ENCODE measurements around the gene TSC2.
A peak's percentile ranks its signal among the peaks of the same experiment; 100 is the strongest.

Gene TSC2

DNA sequence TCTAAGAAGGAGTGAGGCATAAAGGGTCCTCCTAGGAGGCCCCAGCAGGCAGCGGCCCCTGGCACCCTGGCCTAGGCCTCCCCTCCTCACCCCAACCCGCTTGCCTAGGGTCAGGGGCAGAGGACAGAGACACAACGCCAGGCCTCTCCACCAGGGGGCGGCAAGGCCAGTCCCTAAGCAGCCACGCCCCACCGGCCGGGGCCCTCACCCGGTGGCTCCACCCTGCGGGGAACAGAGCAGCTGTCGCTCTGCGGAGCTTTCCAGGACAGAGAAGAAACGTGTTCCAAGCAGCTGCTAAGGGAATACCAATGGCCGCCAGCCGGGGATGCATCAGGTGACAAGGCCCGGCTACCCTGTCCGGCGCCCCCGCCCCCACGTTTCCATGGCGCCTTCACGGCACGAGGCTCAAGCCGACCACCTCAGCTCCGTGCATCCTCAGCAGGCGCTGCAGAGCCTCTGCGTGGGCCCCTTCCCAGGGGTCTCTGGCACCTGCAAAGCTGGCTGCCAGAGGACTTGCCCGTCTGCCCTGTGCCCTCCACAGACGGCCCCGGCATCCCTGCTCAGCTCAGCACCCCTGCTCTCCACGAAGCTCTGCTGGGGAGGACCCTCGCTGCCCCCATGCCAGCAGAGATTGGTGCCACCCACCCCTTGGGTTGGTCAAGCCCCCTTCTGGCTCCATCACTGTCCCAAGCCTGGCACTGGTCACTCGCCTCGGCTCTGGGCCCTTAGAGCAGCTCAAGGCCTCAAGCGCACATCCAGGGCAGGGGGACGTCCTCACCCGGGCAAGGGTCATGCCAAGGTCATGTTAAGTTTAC lies 43.8 kb upstream of the TSC2 start:
- H3K4me3 ChIP-seq (ENCODE audit: extremely low read depth, insufficient read depth, low read length, poor library complexity, severe bottlenecking), result no peak overlapping the region
- WGBS, 2 experiments (ENCODE audit: insufficient coverage in 2 of 2), result 30 to 34% methylated on average over 33 to 36 of the region's 36 CpGs

DNA sequence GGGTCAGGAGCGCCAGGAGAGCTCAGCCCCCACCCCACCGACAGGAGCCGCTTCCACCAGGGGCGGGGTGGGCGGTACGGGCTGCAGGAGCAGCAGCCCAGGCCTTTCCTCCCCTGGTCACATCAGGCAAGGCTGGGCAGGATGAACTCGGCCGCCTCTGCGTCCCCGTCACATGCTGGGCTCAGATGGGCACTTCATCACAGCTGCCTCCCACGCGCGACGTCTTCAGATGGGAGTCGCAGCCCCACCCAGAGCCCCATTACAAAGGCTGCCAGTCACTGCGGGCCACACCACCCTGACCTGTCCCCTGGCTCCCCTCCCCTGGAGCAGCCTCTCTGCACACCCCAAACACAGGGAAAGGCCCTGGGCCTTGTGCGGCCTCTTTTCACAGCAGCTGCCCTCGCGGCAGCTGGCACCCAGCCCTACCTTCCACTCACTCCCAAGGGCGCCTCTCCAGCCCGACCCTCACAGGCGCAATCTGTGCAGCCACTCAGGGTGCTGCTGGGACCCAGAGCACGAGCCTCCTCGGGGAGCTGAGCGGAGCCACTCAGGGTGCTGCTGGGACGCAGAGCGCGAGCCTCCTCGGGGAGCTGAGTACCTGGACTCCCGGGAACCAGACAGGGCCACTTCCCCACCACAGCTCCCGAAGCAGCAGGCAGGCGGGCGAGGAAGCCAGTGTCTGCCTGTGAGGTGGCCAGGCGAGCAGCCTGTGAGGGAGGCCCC lies 42.8 kb upstream of the TSC2 start:
- Histone ChIP-seq H3K9me3 (ENCODE audit: control insufficient read depth, low read length) (no peaks in the 10 kb centered on the region), H3K36me3 (ENCODE audit: control insufficient read depth, insufficient read depth, low read length) (peaks cover 66% of the 10 kb centered on the region), H3K27ac (ENCODE audit: low read depth, low read length, severe bottlenecking) (no peak overlapping the region), H3K4me1 (ENCODE audit: control insufficient read depth, insufficient read depth, low read length, poor library complexity, severe bottlenecking) (peaks cover 28% of the 10 kb centered on the region), H3K4me3 (ENCODE audit: extremely low read depth, insufficient read depth, low read length, poor library complexity, severe bottlenecking) (no peak overlapping the region)
- WGBS, 2 experiments (ENCODE audit: insufficient coverage in 2 of 2), result 92 to 94% methylated on average over 31 to 33 of the region's 34 CpGs

More for the DNA sequence above, 43.8 kb upstream of the TSC2 start:
- peak overlapping the region; percentile 57 for H3K27ac ChIP-seq (ENCODE audit: low read depth, low read length, severe bottlenecking)
- peaks cover 28% of the 10 kb centered on the region for H3K4me1 ChIP-seq (ENCODE audit: control insufficient read depth, insufficient read depth, low read length, poor library complexity, severe bottlenecking)
- no peaks in the 10 kb centered on the region for H3K9me3 ChIP-seq (ENCODE audit: control insufficient read depth, low read length)
- H3K36me3 ChIP-seq (ENCODE audit: control insufficient read depth, insufficient read depth, low read length), result peaks cover 75% of the 10 kb centered on the region

DNA sequence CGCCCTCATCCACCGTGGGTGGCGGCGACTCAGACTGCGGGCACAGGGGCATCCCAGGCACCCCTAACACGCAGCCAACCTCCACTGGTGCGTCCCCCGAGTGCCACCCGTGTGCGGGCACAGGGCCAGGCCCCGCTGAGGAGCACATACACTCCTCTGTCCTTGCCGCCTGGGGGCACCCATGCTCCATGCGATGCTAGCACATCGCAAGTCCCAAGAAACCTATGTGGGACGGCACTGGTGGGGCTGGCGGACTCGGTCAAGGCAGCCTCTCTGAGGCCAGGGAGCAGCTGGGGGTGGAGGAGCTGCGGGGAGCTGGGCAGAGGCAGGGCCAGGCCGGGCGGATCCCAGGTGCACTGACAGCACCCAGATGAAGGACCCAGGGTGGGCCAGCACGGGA lies 42.1 kb upstream of the TSC2 start:
- Histone ChIP-seq H3K4me3 (ENCODE audit: extremely low read depth, insufficient read depth, low read length, poor library complexity, severe bottlenecking) (no peak overlapping the region), H3K27ac (ENCODE audit: low read depth, low read length, severe bottlenecking) (no peak overlapping the region), H3K4me1 (ENCODE audit: control insufficient read depth, insufficient read depth, low read length, poor library complexity, severe bottlenecking) (peaks cover 34% of the 10 kb centered on the region), H3K36me3 (ENCODE audit: control insufficient read depth, insufficient read depth, low read length) (peaks cover 59% of the 10 kb centered on the region), H3K9me3 (ENCODE audit: control insufficient read depth, low read length) (no peaks in the 10 kb centered on the region)
- WGBS, 2 experiments (ENCODE audit: insufficient coverage in 2 of 2), result 90 to 93% methylated on average over 19 to 21 of the region's 21 CpGs

DNA sequence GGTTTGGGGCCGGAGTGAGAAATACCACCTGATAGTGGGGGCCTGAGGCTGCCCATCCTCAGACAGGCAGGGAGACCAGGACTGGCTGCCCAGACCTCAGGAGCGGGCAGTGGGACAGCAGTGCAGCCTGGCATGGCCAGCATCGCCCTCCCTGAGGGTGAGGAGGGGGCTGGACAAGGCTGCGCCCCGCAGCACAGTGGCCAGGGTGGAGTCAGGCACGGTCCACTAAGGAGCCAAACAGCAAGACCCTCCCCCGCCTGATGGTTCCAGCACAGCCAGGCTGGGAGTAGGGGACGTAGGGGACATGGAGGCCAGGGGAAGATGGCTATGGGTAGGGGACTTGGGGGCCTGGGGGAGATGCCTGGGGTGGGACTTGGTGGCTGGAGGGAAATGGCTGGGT lies 41.5 kb upstream of the TSC2 start:
- Histone ChIP-seq H3K36me3 (ENCODE audit: control insufficient read depth, insufficient read depth, low read length) (peaks cover 52% of the 10 kb centered on the region), H3K27ac (ENCODE audit: low read depth, low read length, severe bottlenecking) (no peak overlapping the region), H3K9me3 (ENCODE audit: control insufficient read depth, low read length) (no peaks in the 10 kb centered on the region), H3K4me1 (ENCODE audit: control insufficient read depth, insufficient read depth, low read length, poor library complexity, severe bottlenecking) (peaks cover 35% of the 10 kb centered on the region), H3K4me3 (ENCODE audit: extremely low read depth, insufficient read depth, low read length, poor library complexity, severe bottlenecking) (no peak overlapping the region)
- WGBS, 2 experiments (ENCODE audit: insufficient coverage in 2 of 2), result 91 to 95% methylated on average over 8 of the region's 8 CpGs

DNA sequence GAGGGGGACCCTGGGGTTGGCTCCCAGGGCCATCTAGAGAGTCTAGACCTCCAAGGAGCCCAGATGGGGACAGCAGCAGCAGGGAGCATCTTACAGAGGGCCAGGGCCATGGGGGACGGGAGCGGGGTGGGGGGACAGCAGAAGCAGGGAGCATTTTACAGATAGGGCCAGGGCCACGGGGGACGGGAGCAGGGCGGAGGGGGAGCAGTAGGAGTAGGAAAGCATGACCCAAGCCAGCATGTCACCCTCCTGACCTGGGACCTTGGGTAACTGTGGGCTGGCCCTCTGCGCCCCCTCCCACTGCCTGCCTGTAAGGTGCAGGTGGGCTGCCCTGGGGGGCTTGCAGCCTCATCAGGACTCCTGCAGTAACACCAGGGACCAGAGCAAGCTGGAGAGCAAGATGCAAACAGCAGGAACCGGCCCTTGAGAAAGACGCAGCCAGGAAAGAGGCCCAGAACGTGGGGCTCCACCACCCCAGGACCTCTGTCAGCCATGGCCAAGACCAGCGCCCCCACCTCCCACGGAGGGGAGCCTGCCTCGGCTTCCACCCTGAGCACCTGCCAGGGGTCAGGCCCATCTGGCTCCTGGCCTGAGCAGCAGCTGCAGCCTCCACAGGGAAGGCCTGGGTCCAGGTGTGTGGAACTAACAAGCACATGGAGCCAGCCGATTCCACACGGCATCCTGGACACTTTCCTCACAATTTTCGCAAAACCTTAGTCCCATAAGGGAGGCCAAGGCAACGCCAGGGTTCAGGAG lies 40.5 kb upstream of the TSC2 start:
- Histone ChIP-seq H3K9me3 (ENCODE audit: control insufficient read depth, low read length) (no peaks in the 10 kb centered on the region), H3K27ac (ENCODE audit: low read depth, low read length, severe bottlenecking) (no peak overlapping the region), H3K4me3 (ENCODE audit: extremely low read depth, insufficient read depth, low read length, poor library complexity, severe bottlenecking) (no peak overlapping the region), H3K4me1 (ENCODE audit: control insufficient read depth, insufficient read depth, low read length, poor library complexity, severe bottlenecking) (peaks cover 35% of the 10 kb centered on the region), H3K36me3 (ENCODE audit: control insufficient read depth, insufficient read depth, low read length) (peaks cover 43% of the 10 kb centered on the region)
- WGBS, 2 experiments (ENCODE audit: insufficient coverage in 2 of 2), result 95 to 96% methylated on average over 16 of the region's 16 CpGs

DNA sequence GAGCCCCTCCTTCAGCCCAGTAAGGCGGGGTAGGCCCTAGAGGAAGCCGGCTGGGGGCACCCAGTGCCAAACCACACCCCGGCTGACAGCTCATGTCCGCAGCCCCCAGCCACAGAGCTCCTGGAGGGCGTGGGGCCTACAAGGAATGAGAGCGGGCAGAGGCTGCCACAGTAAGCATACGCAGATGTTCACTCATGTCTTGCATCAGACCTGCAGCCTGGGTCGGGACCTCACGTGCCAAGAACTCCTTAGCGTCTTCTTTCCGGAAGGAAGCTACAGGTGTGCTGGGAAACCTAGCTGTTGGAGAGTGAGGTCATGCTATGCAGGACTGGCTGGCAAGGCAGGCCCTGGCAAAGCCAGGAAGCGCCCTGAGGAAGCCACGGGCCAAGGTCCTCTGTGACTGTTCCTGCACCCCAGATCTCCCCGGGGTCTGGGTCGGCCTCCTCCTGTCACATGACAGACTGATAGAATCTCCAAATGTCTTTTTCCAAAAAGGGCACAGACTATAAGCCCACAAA lies 39.7 kb upstream of the TSC2 start:
- Histone ChIP-seq H3K36me3 (ENCODE audit: control insufficient read depth, insufficient read depth, low read length) (peaks cover 35% of the 10 kb centered on the region), H3K9me3 (ENCODE audit: control insufficient read depth, low read length) (no peaks in the 10 kb centered on the region), H3K4me1 (ENCODE audit: control insufficient read depth, insufficient read depth, low read length, poor library complexity, severe bottlenecking) (peaks cover 35% of the 10 kb centered on the region), H3K4me3 (ENCODE audit: extremely low read depth, insufficient read depth, low read length, poor library complexity, severe bottlenecking) (peak overlapping the region; percentile 88), H3K27ac (ENCODE audit: low read depth, low read length, severe bottlenecking) (no peak overlapping the region)
- WGBS, 2 experiments (ENCODE audit: insufficient coverage in 2 of 2), result 90 to 96% methylated on average over 15 of the region's 15 CpGs

DNA sequence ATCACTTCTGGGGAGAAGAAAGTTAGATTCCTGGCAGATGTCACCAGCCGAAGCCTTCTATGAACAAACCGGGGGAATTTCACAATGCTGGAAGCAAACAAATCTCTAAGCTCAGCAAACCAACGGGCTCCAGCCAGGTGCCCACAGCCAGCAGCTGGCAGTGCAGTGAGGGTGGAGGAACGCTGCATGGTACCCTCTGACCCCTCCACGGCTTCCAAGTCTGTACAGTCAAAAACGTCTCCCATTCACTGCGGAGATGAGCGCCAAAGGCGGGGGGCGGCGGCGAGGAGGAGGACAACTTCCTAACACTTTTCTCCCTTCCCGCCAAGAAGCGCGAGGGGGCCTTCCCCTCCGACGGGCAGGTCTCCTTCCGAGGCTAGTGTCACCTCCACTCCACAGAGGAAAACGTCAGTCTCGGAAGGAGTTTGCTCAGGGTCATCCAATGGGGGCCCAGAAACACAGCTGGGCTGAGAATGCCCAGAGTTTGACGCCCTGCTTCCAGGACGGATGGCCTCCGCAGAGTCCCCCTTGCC lies 39.1 kb upstream of the TSC2 start:
- peak overlapping the region; percentile 88 for H3K4me3 ChIP-seq (ENCODE audit: extremely low read depth, insufficient read depth, low read length, poor library complexity, severe bottlenecking)
- 7 to 32% methylated on average over 11 to 21 of the region's 23 CpGs for WGBS, 2 experiments (ENCODE audit: insufficient coverage in 2 of 2)
- no peaks in the 10 kb centered on the region for H3K9me3 ChIP-seq (ENCODE audit: control insufficient read depth, low read length)
- peak overlapping the region; percentile 69 for H3K27ac ChIP-seq (ENCODE audit: low read depth, low read length, severe bottlenecking)
- H3K36me3 ChIP-seq (ENCODE audit: control insufficient read depth, insufficient read depth, low read length), result peaks cover 29% of the 10 kb centered on the region
- H3K4me1 ChIP-seq (ENCODE audit: control insufficient read depth, insufficient read depth, low read length, poor library complexity, severe bottlenecking), result peaks cover 35% of the 10 kb centered on the region

DNA sequence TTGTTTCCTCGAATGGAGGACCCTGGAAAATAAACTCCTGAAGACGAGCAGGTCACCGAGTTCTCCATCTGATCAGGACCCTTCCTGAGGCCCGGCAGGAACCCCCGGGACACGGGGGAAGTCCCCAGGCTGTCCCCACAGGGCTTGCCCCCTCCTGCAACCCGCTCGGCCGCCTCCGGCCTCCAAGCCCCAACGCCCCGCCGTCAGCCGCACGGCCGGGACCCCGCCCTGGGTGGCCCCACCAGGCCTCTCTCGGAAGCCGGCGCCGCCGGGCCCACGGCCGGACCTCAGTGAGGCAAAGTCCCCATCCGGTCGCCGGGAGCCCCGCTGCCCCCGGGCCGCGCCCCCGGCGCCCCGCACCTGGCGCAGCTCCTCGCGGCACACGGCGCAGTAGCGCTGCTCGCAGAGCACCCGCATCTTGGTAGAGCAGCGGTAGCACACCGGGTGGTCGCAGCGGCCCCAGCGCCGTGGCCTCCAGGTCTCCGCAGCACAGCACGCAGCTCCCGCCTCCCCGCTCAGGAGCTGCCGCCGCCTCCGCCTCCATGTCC lies 38.5 kb upstream of the TSC2 start:
- no peaks in the 10 kb centered on the region for H3K9me3 ChIP-seq (ENCODE audit: control insufficient read depth, low read length)
- peak overlapping the region; percentile 69 for H3K27ac ChIP-seq (ENCODE audit: low read depth, low read length, severe bottlenecking)
- peaks cover 34% of the 10 kb centered on the region for H3K4me1 ChIP-seq (ENCODE audit: control insufficient read depth, insufficient read depth, low read length, poor library complexity, severe bottlenecking)
- WGBS, 2 experiments (ENCODE audit: insufficient coverage in 2 of 2), result 0% methylated on average over 45 to 54 of the region's 55 CpGs
- peak overlapping the region; percentile 88 for H3K4me3 ChIP-seq (ENCODE audit: extremely low read depth, insufficient read depth, low read length, poor library complexity, severe bottlenecking)
- peaks cover 29% of the 10 kb centered on the region for H3K36me3 ChIP-seq (ENCODE audit: control insufficient read depth, insufficient read depth, low read length)

DNA sequence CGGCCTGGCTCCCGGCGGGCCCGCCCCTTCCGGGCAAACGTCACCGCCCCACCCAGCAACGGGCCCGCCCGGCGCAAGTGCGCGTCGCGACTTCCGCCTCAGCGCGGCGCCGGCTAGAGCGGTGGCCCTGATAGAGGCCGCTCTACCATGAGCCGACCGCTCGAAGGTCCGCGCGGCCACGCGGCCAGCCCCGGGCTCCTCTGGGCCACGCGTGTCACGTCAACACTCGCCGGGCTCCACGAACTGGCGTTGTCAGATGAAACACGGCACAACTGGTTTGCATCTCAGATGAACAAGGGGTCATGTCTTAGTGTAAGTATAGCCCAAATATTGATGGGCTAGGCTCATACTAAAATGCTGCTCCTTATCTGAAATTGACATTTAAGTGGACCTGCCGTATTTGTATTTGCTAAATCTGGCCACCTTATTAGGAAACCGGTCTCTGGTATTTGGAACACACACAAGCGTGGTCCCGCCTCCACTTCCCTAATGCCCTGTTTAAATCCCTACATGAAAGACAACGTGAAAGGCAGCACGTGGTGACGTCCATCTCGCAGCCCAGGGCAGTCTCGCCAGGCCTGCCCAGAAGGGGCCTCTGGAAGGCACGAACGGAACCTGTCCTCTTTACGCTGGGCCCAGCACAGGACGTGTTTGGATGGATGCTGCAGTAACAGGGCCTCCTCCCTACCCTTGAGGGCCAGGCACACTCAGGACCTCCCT lies 37.8 kb upstream of the TSC2 start, which contains the start of gene ZNF598:
Gene ZNF598 (minus strand): TSS at position 31 of the 720 bp plus-strand sequence.
- Histone ChIP-seq H3K4me1 (ENCODE audit: control insufficient read depth, insufficient read depth, low read length, poor library complexity, severe bottlenecking) (peaks cover 27% of the 10 kb centered on the region), H3K4me3 (ENCODE audit: extremely low read depth, insufficient read depth, low read length, poor library complexity, severe bottlenecking) (peak within 1 kb of the TSS; percentile 88), H3K27ac (ENCODE audit: low read depth, low read length, severe bottlenecking) (peak within 1 kb of the TSS; percentile 80), H3K36me3 (ENCODE audit: control insufficient read depth, insufficient read depth, low read length) (peaks cover 29% of the 10 kb centered on the region), H3K9me3 (ENCODE audit: control insufficient read depth, low read length) (no peaks in the 10 kb centered on the region)
- WGBS, 2 experiments (ENCODE audit: insufficient coverage in 2 of 2), result 5 to 6% methylated on average over 47 to 50 of the region's 52 CpGs

All from mesodermal cell (in vitro differentiated cells).